Karpas-422 (cell line): Measurements from ENCODE around the gene NDUFAB1. TPM values are rescaled to one million over a fixed set of nuclear protein-coding genes. Genes with fewer than 3 reads are reported as not detected.

Experiments used
- DNase-seq: peaks from one replicate; pipeline ENCODE4 v3.0.0-alpha.2; 2015
- H2AFZ ChIP-seq: fragments of 200-600 bp; sonication (generic); 2 replicates; pipeline ENCODE4 v1.6.1; 2014; ENCODE audit warnings: antibody characterized with exemption, low read length, mixed read lengths
- H3K27ac ChIP-seq: fragments of 200-600 bp; sonication (generic); 2 replicates; pipeline ENCODE4 v1.5.1; 2014; ENCODE audit warnings: mild to moderate bottlenecking, low read length, moderate library complexity
- H3K27me3 ChIP-seq: fragments of 200-600 bp; sonication (generic); 2 replicates; pipeline ENCODE4 v1.6.1; 2014; ENCODE audit warnings: low read length, mixed read lengths
- H3K36me3 ChIP-seq: fragments of 200-600 bp; sonication (generic); 2 replicates; pipeline ENCODE4 v1.6.1; 2014; ENCODE audit warnings: low read length, mixed read lengths; ENCODE audit not compliant: insufficient read depth
- H3K4me1 ChIP-seq: fragments of 200-600 bp; sonication (generic); 2 replicates; pipeline ENCODE4 v1.6.1; 2014; ENCODE audit warnings: mild to moderate bottlenecking, low read length, mixed read lengths
- H3K4me2 ChIP-seq: fragments of 200-600 bp; sonication (generic); 2 replicates; pipeline ENCODE4 v1.6.1; 2014; ENCODE audit warnings: low read length, low read depth, mild to moderate bottlenecking; ENCODE audit not compliant: poor library complexity, severe bottlenecking
- H3K4me3 ChIP-seq: fragments of 200-600 bp; sonication (generic); 2 replicates; pipeline ENCODE4 v1.5.1; 2014; ENCODE audit warnings: mild to moderate bottlenecking, antibody characterized with exemption, low read length, mixed read lengths
- H3K79me2 ChIP-seq: fragments of 200-600 bp; sonication (generic); 2 replicates; pipeline ENCODE4 v1.6.1; 2014; ENCODE audit warnings: mild to moderate bottlenecking, low read length, mixed read lengths
- H3K9ac ChIP-seq: fragments of 200-600 bp; sonication (generic); 2 replicates; pipeline ENCODE4 v1.6.0; 2014; ENCODE audit warnings: low read length
- H3K9me2 ChIP-seq: fragments of 200-600 bp; sonication (generic), shearing (Covaris generic); replicated peaks from 2 replicates; pipeline ENCODE4 v1.6.0; 2014; ENCODE audit warnings: mild to moderate bottlenecking, low read length, moderate library complexity; ENCODE audit not compliant: insufficient read depth
- H3K9me3 ChIP-seq: fragments of 300-700, 200-600 bp; sonication (generic); 2 replicates; pipeline ENCODE4 v1.6.1; 2014; ENCODE audit warnings: low read length, mixed read lengths
- H4K20me1 ChIP-seq: fragments of 200-600 bp; sonication (generic); 2 replicates; pipeline ENCODE4 v1.6.1; 2014; ENCODE audit warnings: mild to moderate bottlenecking, antibody characterized with exemption, low read length, low read depth; ENCODE audit not compliant: insufficient read depth
- total RNA-seq: library from RNA; depleted of rRNA; stranded (reverse); fragments of >200 nt; shearing (Covaris generic); gene quantifications from 2 replicates; pipeline ENCODE4 v1.2.3, GENCODE V29; 2014; ENCODE audit warnings: low replicate concordance

NDUFAB1 gene
- total RNA-seq, 1 experiment from 2014 or later, result 193 TPM

DNA sequence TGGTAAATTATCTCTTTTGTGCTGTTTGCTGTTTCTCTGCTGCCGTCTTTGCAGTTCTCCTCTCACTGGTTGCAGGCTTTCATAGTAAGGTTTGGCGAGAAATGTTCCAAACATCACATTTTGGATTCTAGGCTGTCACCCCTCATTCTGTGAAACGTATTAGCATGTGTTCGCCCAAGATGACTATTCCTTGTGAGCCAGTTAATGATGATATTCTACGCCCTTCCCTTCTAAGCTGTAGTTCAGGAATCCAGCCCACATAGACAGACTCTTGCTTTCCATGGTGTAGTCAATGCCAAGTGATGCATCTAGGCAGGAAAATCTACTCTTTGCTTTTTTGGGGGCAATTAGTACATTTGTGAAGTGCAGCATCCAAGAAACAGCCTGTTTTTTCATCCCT, 24.2 kb downstream of the NDUFAB1 start:
- Histone ChIP-seq H2AFZ (no peak overlapping the region), H3K9me2 (no peaks in the 10 kb centered on the region), H3K4me1 (peaks cover 29% of the 10 kb centered on the region), H3K9ac (no peak overlapping the region), H4K20me1 (no peaks in the 10 kb centered on the region), H3K36me3 (peaks cover 15% of the 10 kb centered on the region; the same call in 1 of the 2 replicates), H3K4me2 (no peak overlapping the region), H3K27ac (peak overlapping the region; percentile 89; the same call in 1 of the 2 replicates), H3K9me3 (no peaks in the 10 kb centered on the region), H3K79me2 (peaks cover 4% of the 10 kb centered on the region; the same call in 1 of the 2 replicates), H3K4me3 (no peak overlapping the region), H3K27me3 (no peaks in the 10 kb centered on the region)
- DNase-seq, result no peak

- Histone ChIP-seq H3K27me3 (no peaks in the 10 kb centered on the region), H3K4me2 (peak overlapping the region; percentile 53), H3K36me3 (peaks cover 19% of the 10 kb centered on the region; the same call in 1 of the 2 replicates), H3K4me3 (no peak overlapping the region), H3K9me2 (no peaks in the 10 kb centered on the region), H3K27ac (peak overlapping the region; percentile 89), H3K9ac (peak overlapping the region; percentile 32; the same call in 1 of the 2 replicates), H2AFZ (no peak overlapping the region), H3K9me3 (no peaks in the 10 kb centered on the region), H3K79me2 (peaks cover 4% of the 10 kb centered on the region; the same call in 1 of the 2 replicates), H3K4me1 (peaks cover 29% of the 10 kb centered on the region), H4K20me1 (no peaks in the 10 kb centered on the region)
- DNase-seq, result peak; percentile 83
These were observed 25.0 kb downstream of the NDUFAB1 start for GRCh38 chr16:23570992-23571632.

DNA sequence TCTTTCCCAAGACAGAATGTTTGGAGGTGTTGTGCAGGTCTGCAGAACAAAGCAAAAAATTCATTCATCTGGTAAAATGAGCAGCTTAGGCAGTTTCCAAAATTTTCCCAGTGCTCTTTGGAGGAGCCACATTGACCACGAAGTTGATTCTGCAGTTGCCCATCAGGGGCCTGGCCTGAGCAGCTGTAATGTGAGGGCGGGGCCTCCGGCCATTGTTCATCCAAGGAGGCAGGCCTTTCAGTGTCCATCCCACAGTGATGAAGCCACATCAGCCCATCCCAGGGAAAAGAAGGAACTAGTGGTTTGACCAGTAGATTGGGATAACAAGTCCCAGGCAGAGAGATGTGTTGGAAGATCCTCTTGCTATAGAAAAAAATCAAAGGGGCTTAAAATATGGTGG, 28.5 kb downstream of the NDUFAB1 start:
- Histone ChIP-seq H3K79me2 (peaks cover 14% of the 10 kb centered on the region; the same call in 1 of the 2 replicates), H3K4me2 (no peak overlapping the region), H4K20me1 (no peaks in the 10 kb centered on the region; the same call in 1 of the 2 replicates), H3K9me2 (no peaks in the 10 kb centered on the region), H3K27me3 (no peaks in the 10 kb centered on the region), H3K9ac (no peak overlapping the region), H3K36me3 (peaks cover 46% of the 10 kb centered on the region), H3K4me1 (peaks cover 29% of the 10 kb centered on the region), H3K4me3 (no peak overlapping the region), H2AFZ (no peak overlapping the region), H3K9me3 (no peaks in the 10 kb centered on the region), H3K27ac (no peak overlapping the region)
- no peak for DNase-seq

- peaks cover 54% of the 10 kb centered on the region for H3K36me3 ChIP-seq
- H3K79me2 ChIP-seq, result peaks cover 21% of the 10 kb centered on the region
- H3K27ac ChIP-seq, result no peak overlapping the region
- H2AFZ ChIP-seq, result no peak overlapping the region
- no peaks in the 10 kb centered on the region for H3K9me3 ChIP-seq
- H3K9ac ChIP-seq, result no peak overlapping the region
- DNase-seq, result no peak
- no peaks in the 10 kb centered on the region; the same call in 1 of the 2 replicates for H4K20me1 ChIP-seq
- no peaks in the 10 kb centered on the region for H3K27me3 ChIP-seq
- peaks cover 29% of the 10 kb centered on the region for H3K4me1 ChIP-seq
- H3K4me2 ChIP-seq, result no peak overlapping the region
- no peak overlapping the region for H3K4me3 ChIP-seq
- no peaks in the 10 kb centered on the region for H3K9me2 ChIP-seq
These were observed 29.4 kb downstream of the NDUFAB1 start for GRCh38 chr16:23566724-23567123.

DNA sequence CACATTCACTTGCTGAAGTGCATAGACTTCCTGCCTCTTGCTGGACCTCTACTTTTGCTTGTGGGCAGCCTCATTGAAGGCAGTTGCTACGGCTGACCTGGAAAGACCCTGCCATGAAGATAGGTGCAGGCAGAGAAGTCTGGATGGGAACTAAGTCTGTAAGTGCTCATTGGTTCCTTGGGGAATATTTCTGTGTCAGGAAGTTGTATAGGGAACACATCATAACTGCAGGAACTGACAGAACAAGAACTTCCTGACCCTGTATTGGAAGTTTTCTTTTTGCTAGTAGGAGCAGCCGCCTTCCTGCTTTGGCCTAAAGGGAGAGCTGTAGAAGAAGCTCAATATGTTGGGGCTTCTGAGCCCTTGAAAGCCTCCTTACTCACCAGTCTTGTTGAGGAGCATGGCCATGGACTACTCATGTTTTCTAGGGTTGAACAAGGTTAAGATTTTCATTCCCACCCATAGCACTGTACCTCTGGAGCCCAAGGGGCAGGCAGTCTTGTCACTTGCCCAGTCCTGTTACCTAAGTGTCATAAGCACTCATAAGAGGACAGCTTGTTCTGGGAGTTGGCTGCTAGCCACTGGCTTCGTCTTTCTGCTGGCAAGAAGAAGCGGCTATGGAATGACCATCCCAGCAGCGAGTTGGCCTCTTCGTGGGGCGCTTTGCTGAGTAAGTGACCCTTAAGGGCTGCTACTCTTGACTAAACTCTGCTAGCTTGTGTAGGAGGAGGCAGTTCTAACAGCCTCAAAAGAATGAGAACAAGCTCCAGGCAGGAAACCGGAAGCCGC, 31.3 kb downstream of the NDUFAB1 start:
- Histone ChIP-seq H3K9ac (no peak overlapping the region), H3K9me3 (no peaks in the 10 kb centered on the region), H3K4me3 (no peak overlapping the region), H3K4me2 (no peak overlapping the region), H2AFZ (no peak overlapping the region), H3K9me2 (no peaks in the 10 kb centered on the region), H3K27ac (no peak overlapping the region), H4K20me1 (no peaks in the 10 kb centered on the region; the same call in none of the 2 replicates), H3K79me2 (peaks cover 40% of the 10 kb centered on the region), H3K27me3 (no peaks in the 10 kb centered on the region), H3K36me3 (peaks cover 72% of the 10 kb centered on the region), H3K4me1 (peaks cover 15% of the 10 kb centered on the region)
- DNase-seq, result no peak

- Histone ChIP-seq H4K20me1 (no peaks in the 10 kb centered on the region; the same call in none of the 2 replicates), H3K9ac (no peak overlapping the region), H3K4me1 (peaks cover 19% of the 10 kb centered on the region), H3K36me3 (peaks cover 75% of the 10 kb centered on the region), H3K27me3 (no peaks in the 10 kb centered on the region), H3K9me2 (no peaks in the 10 kb centered on the region), H2AFZ (no peak overlapping the region), H3K27ac (no peak overlapping the region), H3K9me3 (no peaks in the 10 kb centered on the region), H3K4me2 (no peak overlapping the region), H3K79me2 (peaks cover 56% of the 10 kb centered on the region), H3K4me3 (no peak overlapping the region)
- no peak for DNase-seq
These were observed 32.9 kb downstream of the NDUFAB1 start for GRCh38 chr16:23563186-23563585.

DNA sequence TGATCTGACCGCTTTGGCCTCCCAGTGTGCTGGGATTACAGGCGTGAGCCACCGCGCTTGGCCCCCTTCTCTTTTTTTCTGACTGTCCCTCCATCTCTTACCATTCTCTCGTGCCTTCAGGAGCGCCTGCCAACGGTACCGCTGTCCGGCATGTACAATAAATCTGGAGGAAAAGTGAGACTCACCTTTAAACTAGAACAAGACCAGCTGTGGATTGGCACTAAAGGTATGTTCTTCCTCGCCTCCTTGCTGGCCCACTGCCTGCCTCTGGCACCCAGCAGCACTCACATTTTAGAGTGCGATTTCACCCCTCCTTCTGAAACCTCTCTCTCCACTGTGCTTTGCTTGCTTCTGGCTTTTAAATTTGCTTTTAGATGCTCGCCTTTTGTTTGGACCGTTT, 33.6 kb downstream of the NDUFAB1 start:
- Histone ChIP-seq H3K4me2 (no peak overlapping the region), H3K36me3 (peaks cover 71% of the 10 kb centered on the region), H3K9ac (no peak overlapping the region), H3K27ac (no peak overlapping the region), H3K9me2 (no peaks in the 10 kb centered on the region), H4K20me1 (no peaks in the 10 kb centered on the region; the same call in none of the 2 replicates), H3K27me3 (no peaks in the 10 kb centered on the region), H2AFZ (no peak overlapping the region), H3K4me1 (peaks cover 19% of the 10 kb centered on the region), H3K9me3 (no peaks in the 10 kb centered on the region), H3K79me2 (peaks cover 60% of the 10 kb centered on the region), H3K4me3 (no peak overlapping the region)
- no peak for DNase-seq

GRCh38 chr16:23561586-23561985, 34.5 kb downstream of the NDUFAB1 start:
- Histone ChIP-seq H3K4me2 (no peak overlapping the region), H3K27ac (no peak overlapping the region), H3K9me2 (no peaks in the 10 kb centered on the region), H3K4me1 (peaks cover 22% of the 10 kb centered on the region), H3K9ac (no peak overlapping the region), H3K79me2 (peaks cover 62% of the 10 kb centered on the region), H3K4me3 (no peak overlapping the region), H4K20me1 (no peaks in the 10 kb centered on the region; the same call in none of the 2 replicates), H3K36me3 (peaks cover 64% of the 10 kb centered on the region), H2AFZ (no peak overlapping the region), H3K9me3 (no peaks in the 10 kb centered on the region), H3K27me3 (no peaks in the 10 kb centered on the region)
- DNase-seq, result no peak
